ELR (cell line): ENCODE data around the gene TRIB2.

Source experiments
- DNase-seq: peaks from one replicate; pipeline ENCODE4 v3.0.0-alpha.2; 2015; ENCODE audit warnings: low read depth

Gene TRIB2

DNA sequence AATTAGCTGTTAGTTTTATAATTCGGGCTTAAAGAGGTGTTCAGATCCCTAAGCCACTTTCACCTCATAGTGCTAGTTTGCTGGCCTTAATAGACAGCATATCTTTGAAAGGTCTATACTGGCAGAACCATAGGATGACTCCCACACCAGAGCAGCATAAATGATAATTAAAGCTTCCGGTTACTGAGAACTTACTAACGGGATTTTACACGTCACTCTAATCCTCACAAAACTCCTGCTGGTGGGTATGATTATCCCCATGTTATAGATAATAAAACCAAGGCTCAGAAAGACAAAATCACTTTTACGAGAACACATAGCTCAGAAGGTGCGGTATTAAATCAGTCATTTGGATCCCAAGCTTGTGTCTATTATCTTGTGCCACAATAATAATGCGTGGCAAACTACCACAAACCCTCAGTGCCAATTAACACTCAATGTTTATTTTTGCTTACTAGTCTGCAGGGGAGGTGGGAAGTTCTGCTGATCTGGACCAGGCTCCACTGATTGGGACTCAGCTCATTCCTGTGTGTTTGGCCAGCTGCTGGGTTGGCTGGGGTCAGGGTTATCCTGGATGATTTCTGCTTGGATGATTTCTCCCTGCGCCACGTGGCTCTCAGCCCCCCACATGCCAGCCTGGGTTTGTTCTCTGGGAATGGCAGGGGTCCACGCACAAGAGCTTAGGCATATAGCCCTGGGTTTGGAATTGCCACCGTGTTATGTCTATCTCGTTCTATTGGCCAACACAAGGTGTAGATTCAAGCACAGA, 62.3 kb downstream of the TRIB2 start:
- DNase-seq = no peak

DNA sequence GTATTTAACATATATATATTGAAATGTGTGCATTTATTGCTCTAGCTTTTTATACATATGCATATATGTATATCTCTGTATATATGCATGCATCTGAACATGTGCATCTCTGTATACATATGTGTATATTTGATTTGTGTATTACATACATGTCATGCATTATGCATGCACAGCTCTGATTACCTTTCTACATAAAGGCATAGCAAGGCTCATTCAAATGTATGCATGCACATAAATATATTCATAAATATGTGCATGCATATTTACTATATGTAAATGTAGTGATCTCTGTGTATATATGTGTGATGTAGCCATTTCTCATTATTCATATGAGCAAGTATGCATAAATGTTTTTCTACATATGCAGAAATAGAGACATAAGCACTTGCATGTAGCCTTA, 64.6 kb downstream of the TRIB2 start:
- DNase-seq = no peak

DNA sequence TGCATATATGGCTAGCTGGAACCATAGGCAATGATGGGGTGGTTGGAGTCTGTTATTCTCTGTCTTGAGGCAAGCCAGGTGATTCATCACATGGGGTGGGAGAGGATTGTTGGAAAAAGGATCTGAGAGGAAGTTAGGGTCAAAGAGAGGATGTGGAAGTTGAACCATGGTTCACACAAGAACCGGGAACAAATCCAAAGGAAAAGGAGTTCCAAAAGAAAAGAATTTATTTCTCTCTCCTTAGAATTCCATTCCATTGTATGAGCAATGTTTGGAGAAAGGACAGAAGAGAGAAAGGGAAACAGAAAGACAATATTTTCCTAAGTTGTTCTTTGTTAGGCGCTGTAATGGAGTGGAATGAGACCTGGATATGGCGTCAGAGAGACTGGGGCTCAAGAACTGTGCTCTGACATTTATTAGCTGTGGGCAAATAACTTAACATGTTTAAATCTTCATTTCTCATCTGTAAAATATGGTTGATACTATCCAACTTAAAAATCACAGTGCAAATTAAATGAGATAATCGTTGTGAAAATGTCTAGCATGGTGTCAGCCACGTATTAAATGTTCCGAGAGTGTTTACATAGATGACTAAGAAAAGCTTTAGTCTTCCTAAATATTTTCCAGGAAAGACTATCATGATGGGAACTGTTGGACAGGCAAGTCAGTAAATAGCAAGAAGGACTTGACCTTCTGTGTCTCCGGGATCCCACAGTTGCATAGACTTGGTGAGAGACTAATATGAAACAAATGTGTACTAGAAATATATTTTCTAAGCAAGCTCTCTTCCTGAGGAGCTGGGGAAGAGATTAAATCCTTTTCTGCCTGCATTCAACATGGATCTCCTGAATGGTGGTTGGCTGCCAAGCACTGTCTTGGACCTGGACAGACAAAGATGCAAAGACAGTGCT, 71.4 kb downstream of the TRIB2 start:
- peak; percentile 80 for DNase-seq

DNA sequence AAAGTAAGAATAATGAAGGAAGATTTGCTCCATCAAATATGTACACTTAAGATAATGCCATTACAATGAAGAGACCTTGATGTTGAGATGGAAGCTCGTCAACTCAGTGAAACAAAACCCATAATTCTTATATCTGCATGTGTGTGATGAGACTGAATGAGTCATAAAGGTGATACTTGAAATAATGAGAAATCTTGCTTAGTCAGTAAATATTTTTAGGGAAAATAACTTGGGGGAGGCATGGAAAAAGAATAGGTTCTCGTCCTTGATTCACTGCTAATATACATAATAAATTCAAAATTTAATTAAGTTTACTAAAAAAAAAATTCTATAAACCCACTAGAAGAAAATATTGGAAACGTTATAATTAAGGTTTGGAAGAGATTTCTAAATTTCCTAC, 75.2 kb downstream of the TRIB2 start:
- DNase-seq = no peak
